Breast epithelium (tissue), 3 donors: Measurements from ENCODE around the gene SEC22B.
"Not testable (repeated sequence)": the region's sequence is repeated elsewhere in the genome, so short reads cannot be mapped to it uniquely, and the experiment has no call there.

Experiments
- CTCF ChIP-seq, 3 donors: fragments of 450-650 bp; IDR thresholded peaks; one replicate each; pipeline ENCODE4 v1.5.1; 2016 to 2017; ENCODE audit warnings: antibody characterized with exemption in 3 of 3, mild to moderate bottlenecking in 3 of 3, moderate library complexity in 3 of 3
- POLR2A ChIP-seq: fragments of 450-650 bp; IDR thresholded peaks from one replicate; pipeline ENCODE4 v1.6.1; 2016; ENCODE audit warnings: antibody characterized with exemption, mild to moderate bottlenecking, moderate library complexity

- TF ChIP-seq POLR2A; CTCF (IDR thresholded peaks at IDR 0.05): not testable (repeated sequence)
These were observed 43.9 kb downstream of the SEC22B start for GRCh38 chr1:120132406-120132763.
